AG10803 (cell line): Measurements from ENCODE around the gene SLC5A11.
A peak's percentile ranks its signal among the peaks of the same experiment; 100 is the strongest.
"Not testable (repeated sequence)": the region's sequence is repeated elsewhere in the genome, so short reads cannot be mapped to it uniquely, and the experiment has no call there.

Experiments used
- DNase-seq: peaks from one replicate; pipeline ENCODE4 v3.0.0; 2010; ENCODE audit warnings: low read depth
- H3K4me3 ChIP-seq: 2 replicates; pipeline ENCODE4 v1.5.1; 2011; ENCODE audit warnings: mild to moderate bottlenecking, low read length, control low read depth
- CTCF ChIP-seq: conservative IDR thresholded peaks from 2 replicates; pipeline ENCODE4 v1.5.1; 2011; ENCODE audit warnings: mild to moderate bottlenecking, low read length, control low read depth, inconsistent platforms

SLC5A11 gene

DNA sequence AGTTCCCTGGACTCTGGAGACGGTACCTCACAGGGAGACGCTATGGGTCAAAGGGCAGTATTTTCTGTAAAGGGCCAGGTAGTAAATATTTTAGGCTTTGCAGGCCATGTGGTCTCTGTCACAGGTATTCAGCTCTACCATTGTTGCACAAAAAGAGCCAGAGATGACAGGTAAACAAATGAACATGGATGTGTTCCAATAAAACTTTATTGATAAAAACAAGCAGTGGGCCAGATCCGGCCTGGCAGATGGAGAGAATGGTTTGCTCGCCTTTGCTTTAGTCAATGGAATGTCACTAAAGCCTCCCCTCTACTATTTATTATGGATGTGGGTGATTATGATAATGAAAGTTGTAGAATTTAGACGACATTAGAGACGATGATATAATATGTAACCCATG is 8.9 kb upstream of the SLC5A11 start:
- DNase-seq: no peak
- TF ChIP-seq CTCF: no peak
- no peak overlapping the region for H3K4me3 ChIP-seq

DNA sequence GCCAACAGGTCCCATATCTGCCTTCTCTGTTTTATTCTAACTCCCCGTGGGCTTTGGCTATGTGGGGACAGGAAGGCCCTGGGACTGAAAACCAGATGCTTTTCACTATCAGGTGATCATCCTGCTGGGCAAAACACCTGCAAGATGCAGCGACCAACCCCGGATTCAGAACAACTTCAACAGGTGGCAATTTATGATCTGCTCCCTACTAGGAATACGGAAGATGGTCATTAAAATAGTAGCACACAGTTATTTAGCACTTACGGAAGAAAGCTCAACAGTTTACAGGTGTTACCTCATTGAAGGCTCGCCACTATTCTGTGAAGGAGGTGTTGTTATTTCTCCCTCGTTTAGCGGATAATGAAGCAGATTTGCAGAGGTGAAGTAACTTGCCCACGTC is 7.8 kb upstream of the SLC5A11 start:
- H3K4me3 ChIP-seq: no peak overlapping the region
- TF ChIP-seq CTCF: no peak
- no peak for DNase-seq

- H3K4me3 ChIP-seq: peak overlapping the region; percentile 44
- DNase-seq: peak; percentile 63
- no peak for TF ChIP-seq CTCF
These were observed 7.1 kb upstream of the SLC5A11 start for GRCh38 chr16:24838554-24839266.

DNA sequence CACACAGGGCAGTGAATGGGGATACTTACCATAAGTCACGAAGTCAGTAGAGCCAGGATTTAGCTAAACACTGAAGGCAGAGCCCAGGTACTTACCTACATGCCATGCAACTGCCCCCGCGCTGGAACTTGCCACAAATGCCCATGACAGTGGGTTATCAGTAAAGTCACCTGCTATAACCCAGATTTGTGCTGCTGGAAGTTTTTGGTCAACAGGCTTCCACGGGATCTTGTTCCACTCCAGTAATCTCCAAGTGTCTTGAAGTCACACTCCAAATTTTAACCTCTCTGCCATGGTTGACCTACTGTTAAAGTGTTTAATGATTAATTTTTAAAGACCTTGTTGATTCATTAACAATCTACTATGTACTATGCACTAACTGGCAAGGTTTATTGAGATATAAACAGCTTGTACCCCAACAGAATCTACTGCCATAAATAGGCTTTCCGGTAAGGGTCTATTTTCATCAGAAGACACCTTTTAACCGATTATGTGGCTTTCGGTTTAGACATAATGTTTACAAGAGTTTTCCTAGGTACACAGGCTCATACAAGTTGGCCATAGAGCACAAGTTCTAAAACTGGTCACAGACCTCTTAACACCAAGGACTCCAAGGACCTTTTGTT is 6.3 kb upstream of the SLC5A11 start:
- H3K4me3 ChIP-seq: no peak overlapping the region
- TF ChIP-seq CTCF: no peak
- no peak for DNase-seq

- DNase-seq: no peak
- no peak overlapping the region for H3K4me3 ChIP-seq
- no peak for TF ChIP-seq CTCF
These were observed 4.5 kb upstream of the SLC5A11 start for GRCh38 chr16:24841291-24841690.

- H3K4me3 ChIP-seq: no peak overlapping the region
- TF ChIP-seq CTCF: no peak
- DNase-seq: no peak
These were observed 1.4 kb upstream of the SLC5A11 start for GRCh38 chr16:24844101-24845030.

DNA sequence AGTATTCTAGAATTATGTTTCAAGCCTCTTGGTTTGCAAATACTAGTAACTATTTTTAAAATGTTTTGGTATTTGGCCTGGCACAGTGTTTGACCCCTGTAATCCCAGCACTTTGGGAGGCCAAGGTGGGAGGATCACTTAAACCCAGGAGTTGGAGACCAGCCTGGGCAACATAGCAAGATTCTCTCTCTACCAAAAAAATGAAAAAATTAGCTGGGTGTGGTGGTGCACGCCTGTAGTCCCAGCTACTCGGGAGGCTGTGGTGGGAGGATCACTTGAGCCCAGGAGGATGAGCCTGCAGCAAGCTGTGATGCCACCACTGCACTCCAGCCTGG is 765 bp upstream of the SLC5A11 start:
- not testable (repeated sequence) for H3K4me3 ChIP-seq, DNase-seq
